ENCODE results near the gene C5orf46.
"Not testable (repeated sequence)": the region's sequence is repeated elsewhere in the genome, so short reads cannot be mapped to it uniquely, and the experiment has no call there.

C5orf46 gene

GRCh38 chr5:147879784-147880183 is 26.6 kb downstream of the C5orf46 start:
- Histone ChIP-seq H3K4me3 (ENCODE audit: low read depth, low read length) (no peak overlapping the region), H3K36me3 (replicated peaks) (no peaks in the 10 kb centered on the region), H3K27me3 (replicated peaks) (no peaks in the 10 kb centered on the region), H3K27ac (no peak overlapping the region)
- in situ Hi-C loops (cut with HindIII; ENCODE audit: low pct_ligation_motif_present, low sequenced_read_pairs) = no loop called here
- no peak for TF ChIP-seq CTCF (IDR thresholded peaks at IDR 0.05; ENCODE audit: low read depth, low read length, missing control alignments)
- no peak for DNase-seq

DNA sequence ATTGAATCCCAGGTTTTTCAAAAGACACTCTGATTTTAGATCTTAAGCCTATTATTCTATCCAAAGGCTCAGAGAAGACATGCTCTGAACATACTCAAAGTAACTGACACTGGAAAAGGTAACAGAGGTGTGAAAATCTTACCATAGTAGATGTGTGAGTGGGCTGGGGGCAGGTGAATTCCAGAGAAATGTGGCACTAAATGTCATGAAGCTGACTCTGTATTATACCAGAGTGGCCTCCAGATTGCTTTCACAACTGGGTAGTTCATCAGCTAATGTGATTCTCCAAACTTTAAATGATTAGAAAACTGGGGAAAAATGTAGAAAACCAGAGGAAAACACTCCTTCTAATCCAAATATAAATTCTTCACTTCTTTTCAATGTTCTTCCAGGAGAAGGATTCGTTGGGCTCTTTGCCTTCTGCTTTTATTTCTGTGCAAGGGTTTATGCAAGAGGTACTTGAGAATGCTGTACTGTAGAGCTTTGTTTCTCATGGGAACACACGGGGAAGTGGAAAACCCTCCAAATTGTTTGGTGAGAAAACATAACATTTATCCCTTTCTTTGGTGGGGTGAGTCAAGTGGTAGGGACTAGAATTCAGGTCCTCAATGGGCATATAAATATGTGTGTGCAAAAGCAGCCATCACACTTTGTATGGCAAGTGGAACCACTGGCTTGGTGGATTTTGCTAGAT is 28.1 kb downstream of the C5orf46 start, which contains the start of gene SCGB3A2:
Gene SCGB3A2, plus strand, starts transcription at position 646 of the 694 bp plus-strand sequence. CDS start 93 bp downstream, outside the sequence.
- in situ Hi-C loops (cut with HindIII; ENCODE audit: low pct_ligation_motif_present, low sequenced_read_pairs) = no loop called here
- Histone ChIP-seq H3K4me3 (ENCODE audit: low read depth, low read length) (no peak within 1 kb of the TSS), H3K36me3 (replicated peaks) (no peaks in the 10 kb centered on the region), H3K27me3 (replicated peaks) (no peaks in the 10 kb centered on the region), H3K27ac (no peak within 1 kb of the TSS)
- no peak for TF ChIP-seq CTCF (IDR thresholded peaks at IDR 0.05; ENCODE audit: low read depth, low read length, missing control alignments)
- DNase-seq = no peak

- TF ChIP-seq CTCF (IDR thresholded peaks at IDR 0.05; ENCODE audit: low read depth, low read length, missing control alignments) = no peak
- no peaks in the 10 kb centered on the region for H3K36me3 ChIP-seq (replicated peaks)
- in situ Hi-C loops (cut with HindIII; ENCODE audit: low pct_ligation_motif_present, low sequenced_read_pairs) = no loop called here
- DNase-seq = no peak
- no peak overlapping the region for H3K27ac ChIP-seq
- no peak overlapping the region for H3K4me3 ChIP-seq (ENCODE audit: low read depth, low read length)
- H3K27me3 ChIP-seq (replicated peaks) = no peaks in the 10 kb centered on the region
Observed at GRCh38 chr5:147876626-147877025, 29.7 kb downstream of the C5orf46 start.

- Histone ChIP-seq H3K27me3 (replicated peaks) (no peaks in the 10 kb centered on the region), H3K4me3 (ENCODE audit: low read depth, low read length) (no peak overlapping the region), H3K36me3 (replicated peaks) (no peaks in the 10 kb centered on the region), H3K27ac (no peak overlapping the region)
- in situ Hi-C loops (cut with HindIII; ENCODE audit: low pct_ligation_motif_present, low sequenced_read_pairs) = no loop called here
- TF ChIP-seq CTCF (IDR thresholded peaks at IDR 0.05; ENCODE audit: low read depth, low read length, missing control alignments) = no peak
- no peak for DNase-seq
Observed at GRCh38 chr5:147876141-147876540, 30.2 kb downstream of the C5orf46 start.

DNA sequence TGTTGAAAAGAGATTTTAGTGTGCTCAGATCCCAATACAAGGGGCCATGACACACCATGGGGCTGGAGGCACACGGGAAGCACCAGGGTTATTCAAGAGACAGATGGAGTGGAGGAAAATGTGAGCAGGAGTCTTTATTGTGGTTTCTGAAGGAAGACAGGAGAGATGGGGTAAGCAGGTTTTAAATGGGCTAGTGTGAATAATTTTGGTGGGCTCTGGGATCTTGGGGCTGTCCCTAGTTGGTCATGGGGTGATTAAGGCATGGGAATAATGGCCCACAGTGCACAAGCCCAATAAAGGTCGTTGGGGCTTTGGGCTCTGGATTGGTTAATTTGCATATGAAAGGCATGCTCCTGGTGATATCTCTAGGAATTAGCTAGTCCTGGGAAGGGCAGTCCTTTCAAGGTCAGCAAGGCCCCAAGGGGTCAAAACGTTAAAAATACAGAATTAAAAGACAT is 31.4 kb downstream of the C5orf46 start:
- in situ Hi-C loops (cut with HindIII; ENCODE audit: low pct_ligation_motif_present, low sequenced_read_pairs) = no loop called here
- H3K36me3 ChIP-seq (replicated peaks) = no peaks in the 10 kb centered on the region
- H3K27ac ChIP-seq = no peak overlapping the region
- no peaks in the 10 kb centered on the region for H3K27me3 ChIP-seq (replicated peaks)
- no peak for TF ChIP-seq CTCF (IDR thresholded peaks at IDR 0.05; ENCODE audit: low read depth, low read length, missing control alignments)
- H3K4me3 ChIP-seq (ENCODE audit: low read depth, low read length) = no peak overlapping the region
- DNase-seq = no peak

GRCh38 chr5:147874118-147874875 is 32.0 kb downstream of the C5orf46 start:
- H3K27me3 ChIP-seq (replicated peaks); H3K36me3 ChIP-seq (replicated peaks); in situ Hi-C loops (cut with HindIII; ENCODE audit: low pct_ligation_motif_present, low sequenced_read_pairs); DNase-seq; H3K27ac ChIP-seq; H3K4me3 ChIP-seq (ENCODE audit: low read depth, low read length): not testable (repeated sequence)

DNA sequence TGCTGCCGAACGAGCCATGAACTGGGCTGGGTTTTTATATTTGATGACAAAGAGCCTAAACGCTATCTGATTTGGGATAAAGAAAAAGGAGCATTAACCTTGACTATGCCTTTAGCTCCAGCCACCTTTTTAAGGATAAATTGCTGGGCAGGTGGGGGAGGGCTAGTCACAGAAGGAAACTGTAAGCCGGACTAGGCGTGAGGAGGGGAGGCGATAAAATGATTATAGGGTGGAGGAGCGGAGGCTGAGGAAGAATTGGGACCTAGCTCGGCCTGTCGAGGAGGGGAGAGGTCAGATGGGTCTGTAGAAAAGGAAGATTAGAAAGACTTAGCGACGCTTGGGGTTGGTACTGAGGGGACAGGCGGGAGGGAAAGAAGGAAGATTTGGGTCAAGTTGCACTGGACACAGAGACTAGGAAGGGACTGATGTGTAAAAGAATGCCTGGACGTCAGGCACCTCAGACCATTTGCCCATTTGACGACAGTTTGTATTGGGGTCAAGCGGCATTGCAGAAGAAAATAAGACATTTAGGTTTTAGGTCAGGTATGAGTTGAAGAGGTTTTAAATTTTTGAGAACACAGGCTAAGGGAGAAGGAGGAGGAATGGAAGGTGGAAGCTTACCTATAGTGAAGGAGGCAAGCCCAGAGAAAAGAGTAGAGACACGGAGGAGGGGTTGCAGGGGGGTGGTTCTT is 33.4 kb downstream of the C5orf46 start:
- H3K4me3 ChIP-seq (ENCODE audit: low read depth, low read length); H3K27me3 ChIP-seq (replicated peaks); in situ Hi-C loops (cut with HindIII; ENCODE audit: low pct_ligation_motif_present, low sequenced_read_pairs); DNase-seq; H3K36me3 ChIP-seq (replicated peaks); H3K27ac ChIP-seq: not testable (repeated sequence)

GRCh38 chr5:147871980-147872549 is 34.3 kb downstream of the C5orf46 start:
- H3K36me3 ChIP-seq (replicated peaks); DNase-seq; H3K27ac ChIP-seq; H3K4me3 ChIP-seq (ENCODE audit: low read depth, low read length); in situ Hi-C loops (cut with HindIII; ENCODE audit: low pct_ligation_motif_present, low sequenced_read_pairs); H3K27me3 ChIP-seq (replicated peaks): not testable (repeated sequence)
